T-helper 2 cell treated with Interferon-gamma antibody and Interleukin-4, amounts not matched to agents 100 ng/mL and 5 ng/mL, for 36 hours (primary cell): ENCODE data around the gene NISCH. TPM values are rescaled to one million over a fixed set of nuclear protein-coding genes. Genes with fewer than 3 reads are reported as not detected.

Experiments used
- intact Hi-C: fragments of 100-400 bp; cut with micrococcal nuclease; formaldehyde crosslinking; loops from one replicate; pipeline ENCODE4 v1.15.1; 2023
- total RNA-seq: library from RNA; stranded (reverse); gene quantifications from 2 replicates; pipeline ENCODE4 v1.2.3, GENCODE V29; 2022

NISCH gene
- total RNA-seq, 1 donor from 2014 or later = 79.6 TPM

DNA sequence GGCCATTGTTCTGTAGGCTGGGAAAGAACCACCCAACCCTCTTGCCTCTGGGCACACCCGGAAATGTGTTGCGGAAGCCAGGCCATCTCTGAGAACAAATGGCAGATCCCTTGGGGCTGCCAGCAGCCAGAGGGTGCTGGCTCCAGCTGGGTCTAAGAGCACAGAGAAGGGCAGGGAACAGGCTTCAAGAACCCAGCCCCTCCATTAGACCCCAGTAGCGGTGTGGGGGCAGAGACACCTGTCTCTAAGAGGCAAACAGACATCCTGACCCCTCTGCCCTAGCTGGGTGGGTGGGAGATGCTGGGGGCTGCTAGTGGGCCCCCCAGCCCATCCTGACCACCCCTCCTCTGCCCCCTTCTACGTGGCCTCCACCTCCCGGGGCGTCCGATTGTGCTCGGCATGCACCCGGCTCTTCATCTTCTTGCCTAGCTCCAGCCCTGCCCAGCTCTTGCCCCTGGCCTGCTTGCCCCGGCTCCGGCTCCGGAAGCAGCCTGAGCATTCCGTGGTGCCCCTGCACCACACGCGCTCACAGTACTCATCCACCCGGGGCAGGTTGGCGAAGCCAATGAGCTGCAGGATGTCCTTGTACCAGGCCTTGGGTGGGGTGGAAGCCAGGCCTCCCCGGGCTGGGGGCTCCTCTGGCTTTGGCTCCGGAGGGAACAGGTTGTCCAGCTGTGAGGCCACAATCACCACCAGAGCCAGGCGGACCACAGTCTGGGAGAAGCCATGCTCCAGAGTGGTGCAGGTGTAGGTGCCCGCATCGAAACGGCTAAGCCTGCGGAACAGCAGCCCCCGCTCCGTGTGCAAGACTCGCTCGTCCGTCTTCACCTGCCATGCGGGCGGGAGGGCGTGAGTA is 19.9 kb upstream of the NISCH start:
- intact Hi-C loops = no loop called here

DNA sequence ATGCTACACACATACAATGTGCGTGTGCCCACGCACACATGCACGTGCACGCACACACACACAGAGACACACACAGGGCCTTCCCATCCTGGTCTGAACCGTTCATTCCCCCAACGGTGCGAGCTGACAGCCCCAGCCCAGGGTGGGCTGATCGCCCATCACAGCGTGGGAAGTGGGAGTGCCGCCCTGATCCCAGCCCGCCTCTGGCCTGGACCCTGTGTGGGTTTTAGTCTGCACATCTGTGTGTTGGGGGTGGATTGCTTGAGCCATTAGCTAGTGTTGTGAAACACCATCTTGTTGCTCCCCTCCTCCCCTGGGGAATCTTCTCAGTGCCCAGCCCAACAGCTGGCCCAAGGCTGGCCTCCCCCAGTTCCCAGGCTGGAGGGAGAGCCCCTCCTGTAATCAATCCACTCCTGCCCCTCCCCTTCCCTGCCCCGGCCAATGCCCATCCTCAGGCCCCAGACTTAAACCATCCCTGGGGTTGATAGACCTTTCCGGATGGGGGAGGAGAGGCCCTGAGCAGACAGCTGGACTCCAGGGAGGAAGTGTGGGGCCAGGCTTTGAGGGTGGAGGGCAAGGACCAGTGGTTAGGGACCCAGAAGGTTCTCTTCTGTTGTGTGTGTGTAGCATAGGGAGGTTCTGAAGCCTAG is 18.8 kb upstream of the NISCH start:
- intact Hi-C loops = no loop called here

DNA sequence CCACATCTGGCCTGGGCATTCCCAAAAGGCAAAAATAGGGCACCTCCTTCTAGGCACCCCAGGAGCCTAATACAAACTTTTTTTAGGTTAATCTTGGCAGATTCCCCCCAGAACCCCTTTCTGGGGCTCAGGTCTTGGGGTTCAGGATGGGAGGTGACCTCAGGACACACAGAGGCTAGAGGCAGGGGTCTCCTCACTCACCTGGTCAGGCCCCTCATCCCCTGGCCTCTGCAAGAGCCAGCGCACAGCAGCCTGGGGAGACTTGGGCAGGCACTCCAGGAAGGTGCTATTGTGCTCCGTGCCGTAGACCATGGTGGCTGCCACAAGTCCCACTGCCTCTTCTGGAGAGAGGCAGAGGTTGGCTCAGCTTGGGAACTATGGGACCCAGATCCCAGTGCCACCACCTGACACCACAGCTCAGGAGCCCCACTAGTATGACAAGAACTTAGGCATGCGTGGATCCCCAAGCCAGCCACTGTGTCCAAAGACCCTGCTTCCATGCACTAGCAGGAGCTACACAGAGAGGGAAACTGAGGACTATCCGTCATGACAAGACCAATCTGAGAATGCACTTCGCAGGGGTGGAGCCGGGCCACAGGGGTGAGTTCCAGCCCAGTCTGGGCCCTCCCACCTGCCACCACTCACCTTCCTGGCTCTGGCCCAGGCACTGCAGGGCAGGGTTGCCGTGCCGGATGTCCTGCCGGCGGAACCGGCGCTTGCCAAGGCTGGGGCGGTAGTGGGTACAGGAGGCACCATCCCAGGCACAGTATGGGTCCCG is 17.9 kb upstream of the NISCH start:
- intact Hi-C loops = no loop called here

DNA sequence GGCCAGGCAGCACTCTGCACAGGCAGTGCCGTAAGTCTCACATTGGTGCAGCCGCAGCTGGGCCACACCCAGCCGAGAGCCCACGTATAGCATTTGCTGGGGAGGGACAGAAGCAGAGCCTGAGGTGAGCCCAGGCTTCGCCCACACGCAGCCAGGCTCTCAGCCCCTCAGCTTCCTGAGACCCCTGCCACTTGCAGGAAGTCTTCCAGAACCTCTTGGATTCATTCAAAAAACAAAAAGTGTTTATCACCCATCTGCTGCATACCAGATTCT is 17.4 kb upstream of the NISCH start:
- intact Hi-C loops = no loop called here

DNA sequence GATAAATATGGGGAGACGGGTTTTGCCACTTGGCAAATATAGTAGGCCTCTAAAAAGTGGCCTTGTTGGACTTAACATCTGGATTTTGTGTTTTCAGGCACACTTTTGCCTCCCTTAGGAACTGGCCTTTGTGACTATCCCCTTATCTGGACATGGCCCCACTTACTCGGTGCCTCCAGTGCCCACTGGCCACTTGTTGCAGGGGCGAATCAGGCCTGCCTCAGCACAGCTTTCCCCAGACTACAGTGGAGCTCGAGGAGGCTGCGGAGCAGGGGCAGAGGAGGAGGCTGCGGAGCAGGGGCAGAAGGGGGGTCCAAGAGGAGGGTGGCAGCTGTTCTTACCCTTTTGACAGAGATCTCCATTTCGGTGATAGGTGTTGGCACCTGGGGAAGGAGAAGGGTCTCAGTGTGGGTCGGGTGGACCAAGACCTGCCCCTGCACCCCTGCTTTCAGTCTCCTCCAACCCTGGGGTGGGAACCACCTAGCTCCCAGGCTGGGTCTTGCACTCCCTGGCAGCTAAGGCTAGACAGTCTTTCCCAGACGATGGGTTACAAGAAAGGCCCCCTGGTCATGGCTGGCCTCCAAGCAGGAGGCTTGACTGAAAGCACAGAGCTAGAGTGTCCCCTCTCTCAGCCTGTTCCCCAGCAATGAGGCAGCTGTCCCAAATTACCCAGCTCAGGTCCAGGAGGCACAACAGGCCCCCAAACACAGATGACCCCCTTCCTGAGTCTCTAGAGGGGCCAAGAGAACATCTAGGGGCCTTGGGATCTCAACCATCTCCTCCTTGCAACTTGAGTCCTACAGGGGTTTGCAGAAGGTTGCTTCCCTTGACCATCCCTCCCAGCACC is 16.6 kb upstream of the NISCH start:
- intact Hi-C loops = no loop called here

DNA sequence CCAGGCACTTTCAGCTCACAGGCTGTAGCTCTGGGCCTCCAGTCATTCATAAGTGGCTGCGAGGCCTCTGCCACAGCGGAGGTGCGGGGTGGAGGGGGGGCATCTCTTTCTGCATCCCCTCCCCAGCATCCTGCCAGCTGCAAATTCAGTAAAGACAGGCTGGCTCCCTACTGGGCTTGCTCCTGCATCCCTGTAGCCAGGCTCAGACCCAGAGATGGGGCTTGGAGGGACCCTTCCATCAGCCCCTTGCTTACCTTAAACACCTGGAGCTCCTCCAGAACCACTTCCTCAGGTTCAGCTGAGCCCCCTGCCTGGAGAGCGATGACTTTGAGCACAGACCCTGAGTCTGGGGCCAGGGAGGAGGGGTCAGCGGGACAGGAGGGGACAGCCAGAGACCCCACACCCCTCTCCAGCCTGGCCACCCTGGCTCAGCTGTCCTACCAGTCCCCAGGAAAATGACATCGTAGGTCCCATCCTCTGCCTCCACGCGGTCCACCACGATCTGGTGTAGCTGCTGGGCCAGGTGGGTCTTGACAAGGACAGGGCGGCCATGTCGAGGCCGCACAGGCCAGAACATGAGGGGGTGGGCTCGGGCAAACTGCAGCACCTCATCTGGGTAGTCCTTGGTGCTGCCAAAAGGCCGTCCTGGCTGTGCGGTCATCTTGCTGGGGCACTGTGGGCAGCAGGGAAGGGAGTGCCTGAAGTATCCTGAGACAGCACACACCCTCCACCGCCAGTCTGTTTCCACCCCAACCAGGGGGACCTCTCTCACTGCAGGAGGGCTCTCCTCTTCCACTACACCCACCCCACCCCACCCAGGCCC is 15.8 kb upstream of the NISCH start:
- intact Hi-C loops = no loop called here

DNA sequence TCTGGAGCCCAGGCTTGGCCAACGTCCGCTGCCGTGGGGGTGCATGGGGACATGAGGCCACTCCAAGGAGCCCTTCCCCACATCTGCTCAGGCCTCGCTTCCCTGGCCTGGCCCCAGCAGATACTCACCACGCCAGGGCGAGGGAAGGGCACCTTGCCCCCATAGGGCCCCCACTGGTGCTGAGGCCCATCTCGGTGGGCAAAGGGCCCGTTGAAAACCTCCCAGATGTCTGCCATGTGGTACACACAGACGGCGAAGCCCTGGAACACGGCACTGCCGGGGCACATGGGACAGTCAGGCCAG is 15.2 kb upstream of the NISCH start:
- intact Hi-C loops = no loop called here

DNA sequence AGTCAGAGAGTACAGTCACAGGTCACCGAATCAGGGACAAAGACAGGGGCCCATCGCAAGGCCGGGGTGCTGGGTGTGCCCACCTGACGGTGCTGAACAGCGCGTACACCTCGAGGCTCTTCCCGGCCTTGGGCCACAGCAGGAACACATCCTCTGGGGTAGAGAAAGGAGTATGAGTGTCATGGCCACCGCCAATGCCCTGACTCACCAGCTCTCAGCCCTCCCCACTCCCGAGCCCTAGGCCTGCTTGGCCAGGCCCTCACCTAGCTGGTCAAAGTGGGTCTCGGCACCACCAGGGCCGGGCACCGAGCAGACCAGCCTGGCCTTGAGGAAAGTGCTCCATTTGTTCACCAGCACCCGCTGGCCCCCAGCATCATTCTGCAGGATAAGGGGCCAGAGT is 14.7 kb upstream of the NISCH start:
- intact Hi-C loops = no loop called here

DNA sequence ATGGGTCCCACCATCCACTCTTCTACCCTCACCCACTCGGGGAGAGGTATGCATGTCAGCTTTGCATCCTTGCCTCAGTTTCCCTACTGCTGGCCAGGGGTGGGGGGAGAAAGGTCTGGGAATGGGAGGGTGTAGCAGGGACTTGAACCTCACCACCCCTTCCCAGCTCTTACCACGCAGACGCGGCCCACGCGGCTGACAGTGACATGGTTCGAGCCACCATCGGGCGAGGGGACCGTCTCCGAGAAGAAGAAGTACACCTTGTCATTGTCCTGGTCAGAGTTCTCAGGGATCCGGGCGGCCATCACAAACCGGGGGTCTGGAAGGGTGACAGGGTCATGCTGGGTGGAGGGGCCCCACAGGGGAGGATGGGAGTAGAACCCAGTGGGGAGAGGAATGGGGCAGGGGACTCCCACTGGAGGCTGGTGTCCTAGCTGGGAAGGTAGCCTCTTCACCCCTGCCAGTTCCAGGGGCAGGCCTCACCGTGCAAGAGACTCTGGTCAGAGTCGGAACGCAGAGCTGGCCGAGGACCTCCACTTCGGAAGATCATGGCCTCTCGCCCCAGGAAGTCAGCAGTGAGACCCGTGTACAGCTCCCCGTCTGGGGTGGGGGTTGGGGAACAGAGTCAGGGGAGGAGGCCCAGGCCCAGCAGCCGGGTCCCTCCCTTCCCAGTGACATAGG is 14.2 kb upstream of the NISCH start:
- intact Hi-C loops = no loop called here

DNA sequence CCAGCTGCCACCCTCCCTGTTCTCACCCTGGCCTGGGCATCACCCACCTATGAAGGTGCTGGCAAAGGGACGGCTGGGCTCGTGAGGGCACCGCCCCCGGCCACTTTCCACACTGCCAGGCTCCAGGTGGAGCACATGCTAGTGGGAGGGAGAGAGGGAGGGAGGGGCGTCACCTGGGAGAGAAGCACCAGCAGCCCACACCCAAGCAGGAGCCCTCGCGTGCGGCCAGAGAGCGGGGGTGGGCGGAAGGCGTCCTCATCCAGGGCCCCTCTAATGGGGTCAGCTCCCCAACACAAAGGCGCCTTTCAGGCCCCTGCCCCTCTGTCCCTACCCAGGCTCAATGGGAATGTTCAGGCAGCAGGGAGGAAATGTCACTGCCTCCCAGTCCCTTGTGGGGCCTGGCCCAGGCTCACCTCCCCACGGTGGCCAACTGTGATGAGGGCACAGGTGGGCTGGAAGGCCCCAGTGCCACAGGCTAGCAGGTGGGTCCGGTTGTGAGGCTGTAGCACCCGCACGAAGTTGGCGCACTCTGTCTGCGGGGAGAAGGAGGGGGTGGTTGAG is 13.6 kb upstream of the NISCH start:
- intact Hi-C loops = no loop called here

DNA sequence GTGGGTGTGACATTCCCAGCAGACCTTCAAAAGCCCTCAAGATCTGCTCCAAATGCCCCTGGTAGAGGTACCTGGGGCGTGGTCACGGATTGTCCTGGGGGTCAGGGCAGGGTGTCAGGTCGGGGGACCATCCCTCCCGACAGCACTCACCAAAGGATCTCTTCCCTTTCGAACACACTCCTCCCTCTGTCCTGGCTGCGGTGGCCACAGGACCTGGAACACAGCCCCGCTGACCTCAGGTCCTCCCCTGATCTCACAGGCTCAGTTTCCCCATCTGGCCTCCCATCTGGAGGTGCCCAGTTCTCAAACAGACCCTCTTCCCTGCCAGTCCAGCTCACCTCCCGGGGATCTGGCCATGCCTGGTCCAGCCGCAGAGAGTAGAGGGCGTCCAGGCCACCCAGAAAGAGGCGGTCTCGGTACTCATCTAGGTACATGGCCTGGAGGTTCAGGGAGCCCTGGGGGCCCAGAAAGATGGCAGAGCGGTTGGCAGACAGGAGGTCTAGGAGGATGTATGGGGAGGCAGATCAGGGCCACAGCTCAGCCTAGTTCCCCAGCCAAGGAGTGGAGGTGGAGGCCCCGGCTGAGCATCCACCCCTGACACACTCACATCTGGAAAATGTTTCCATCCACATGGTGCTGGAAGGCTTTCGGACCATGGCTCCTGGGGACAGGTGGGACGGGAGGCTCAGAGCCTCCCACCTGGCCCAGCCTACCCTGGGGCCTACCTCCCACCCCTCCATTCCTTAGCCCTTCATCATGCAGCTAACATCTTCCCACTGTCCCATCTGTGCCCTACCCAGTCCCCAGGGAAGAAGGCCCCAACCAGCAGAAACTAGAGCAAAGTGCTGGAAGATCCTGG is 12.8 kb upstream of the NISCH start:
- intact Hi-C loops = no loop called here

DNA sequence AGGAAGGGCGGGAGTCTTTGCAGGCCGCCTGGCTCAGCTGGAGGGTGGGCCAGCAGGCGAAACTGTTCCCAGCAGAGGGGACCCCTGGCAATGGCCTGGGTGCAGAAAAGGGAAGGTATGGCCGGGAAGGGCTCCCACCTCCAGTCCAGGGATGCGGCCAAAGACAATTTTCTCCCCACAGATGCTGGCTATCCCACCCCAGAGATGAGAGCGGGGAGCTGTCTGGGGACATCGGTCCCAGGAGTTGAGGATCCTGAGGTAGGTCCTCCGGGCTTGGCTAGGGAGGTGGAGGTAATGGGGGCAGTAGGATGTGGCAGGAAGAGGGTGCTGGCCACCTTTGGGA is 12.2 kb upstream of the NISCH start:
- intact Hi-C loops = no loop called here

DNA sequence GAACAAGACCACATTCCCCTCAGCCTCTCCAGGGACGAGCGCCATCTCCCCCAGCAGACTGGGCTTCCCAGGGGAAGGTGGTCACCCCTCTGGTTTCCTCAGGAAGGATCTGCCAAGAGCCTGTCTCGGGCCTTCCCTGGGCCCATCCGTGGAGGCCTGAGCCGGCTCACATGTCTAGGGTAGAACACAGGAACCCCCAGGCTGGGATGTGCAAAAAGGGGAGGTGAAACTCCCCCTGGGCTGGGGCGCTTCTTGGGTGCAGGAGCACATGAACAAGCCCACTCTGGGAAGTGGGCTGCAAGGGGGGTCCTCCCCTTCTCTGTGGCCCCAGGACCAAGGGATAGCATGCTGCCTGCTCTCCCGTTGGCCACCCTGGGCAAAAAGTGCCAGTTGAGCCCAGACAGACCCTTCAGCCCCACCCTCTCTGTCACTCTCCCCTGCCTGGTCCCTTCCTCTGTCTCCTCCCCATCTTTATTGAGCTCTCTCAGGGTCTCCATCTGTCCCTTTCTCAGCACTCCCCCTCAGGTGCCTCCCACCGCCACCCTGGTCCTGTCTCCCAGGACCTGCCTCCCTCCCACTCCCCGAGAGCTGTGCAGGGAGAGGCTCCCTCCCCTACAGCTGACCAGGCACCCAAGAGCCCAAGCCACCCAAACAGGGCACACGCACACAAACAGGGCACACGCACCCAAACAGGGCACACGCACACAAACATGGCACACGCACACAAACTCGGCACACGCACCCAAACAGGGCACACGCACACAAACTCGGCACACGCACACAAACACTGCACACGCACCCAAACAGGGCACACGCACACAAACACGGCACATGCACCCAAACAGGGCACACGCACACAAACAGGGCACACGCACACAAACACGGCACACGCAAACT is 11.4 kb upstream of the NISCH start:
- intact Hi-C loops = no loop called here

DNA sequence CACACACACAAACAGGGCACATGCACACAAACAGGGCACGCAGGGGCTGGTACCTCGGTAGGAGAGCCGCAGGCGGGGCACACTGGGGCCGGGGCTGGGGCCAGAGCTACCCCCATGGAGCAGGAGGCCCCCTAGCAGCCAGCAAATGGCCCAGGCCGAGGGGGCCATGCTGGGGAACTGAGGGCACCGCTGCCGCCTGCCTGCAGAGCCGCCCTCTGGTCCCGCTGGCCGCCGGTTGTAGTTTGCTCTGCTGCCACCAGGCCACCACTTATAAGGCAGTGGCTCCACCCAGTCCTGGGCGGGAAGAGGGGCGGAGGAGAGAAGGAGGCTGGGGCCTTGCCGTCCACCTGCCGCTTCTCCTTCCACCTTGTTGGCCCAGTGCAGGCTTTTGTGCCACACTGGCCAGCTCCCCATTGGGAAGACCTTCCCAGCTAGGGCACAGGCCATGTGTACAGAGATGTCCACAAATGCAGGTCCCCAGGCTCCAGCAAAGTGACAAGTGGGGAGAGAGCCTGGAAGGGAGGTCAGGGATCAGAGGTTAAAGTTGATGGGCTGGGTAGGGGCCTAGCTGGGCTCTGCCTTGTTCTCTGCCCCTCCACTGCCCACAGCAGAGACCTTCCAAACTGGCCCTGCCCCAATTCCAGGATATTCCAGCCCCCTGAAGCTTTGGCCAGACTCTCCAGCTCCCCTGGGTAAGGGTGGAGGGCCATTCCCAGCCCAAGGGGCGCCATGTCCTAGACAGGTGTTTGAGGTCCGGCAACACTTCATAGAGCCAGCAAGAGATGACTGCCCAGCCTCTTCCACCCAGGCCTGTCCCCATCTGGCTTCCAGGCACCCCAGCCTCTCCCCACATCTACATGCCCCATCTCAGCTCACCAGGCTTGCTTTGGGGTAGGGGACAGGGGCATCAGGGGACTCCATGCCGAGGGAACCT is 10.3 kb upstream of the NISCH start, which contains the start of gene SEMA3G:
Gene SEMA3G (minus strand): TSS at position 244 of the 934 bp plus-strand sequence. CDS start 76 bp downstream, at position 168.
- intact Hi-C loops = loop anchor here (1.0 to 5.0 kb wide), 3 partner anchors 17 to 223 kb away; partner anchors contain the start of gene TWF2

DNA sequence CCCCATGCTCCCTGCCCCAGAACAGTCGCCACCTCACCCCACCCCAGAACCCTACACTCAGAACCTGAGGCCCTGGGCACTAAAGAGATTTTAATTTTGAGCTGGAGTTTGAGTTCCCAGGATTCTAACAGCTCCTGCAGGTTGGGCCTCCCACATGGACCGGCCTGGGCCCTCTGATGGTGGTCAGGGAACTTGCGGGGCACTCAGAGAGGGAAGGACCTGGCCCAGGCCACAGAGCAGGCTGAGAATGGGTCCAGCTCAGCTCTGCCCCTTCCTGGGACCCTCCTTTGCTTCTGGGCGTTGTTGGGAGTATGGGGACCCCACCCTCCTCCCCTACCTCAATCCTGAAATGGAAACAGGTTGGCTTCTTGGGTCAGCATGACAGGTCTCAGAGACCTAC is 9.4 kb upstream of the NISCH start:
- intact Hi-C loops = loop anchor here (2.0 to 5.0 kb wide), 3 partner anchors 107 to 224 kb away; partner anchors contain the start of gene TWF2
